Measurements from ENCODE around the gene MAPRE2. TPM values are rescaled to one million over a fixed set of nuclear protein-coding genes. Genes with fewer than 3 reads are reported as not detected.

Gene MAPRE2
- total and polyA plus RNA-seq, 2 of the 13 experiments (the other 11 are each of a cell fraction or from before 2014, with no cell fraction given): 34.5 to 67.9 TPM

GRCh38 chr18:35061804-35062203 is 20.6 kb downstream of the MAPRE2 start:
- ChIA-PET CTCF (ENCODE audit: low intra/inter-chr PET ratio, low total read pairs) (no interaction called here), POLR2A (no interaction called here)
- ATAC-seq: no peak
- no peaks in the 10 kb centered on the region for H3K9me3 ChIP-seq (ENCODE audit: low read length)
- BruUV-seq (replicated peaks): no TSS peak
- H3K9ac ChIP-seq (ENCODE audit: insufficient read depth, low read depth, low read length): no peak overlapping the region
- no peak for DNase-seq (ENCODE audit: low spot score)
- TF ChIP-seq ZNF431 (CRISPR knock-in tag; IDR thresholded peaks at IDR 0.05; ENCODE audit: borderline replicate concordance, low read depth): no peak
- no peak for TF ChIP-seq JDP2 (CRISPR knock-in tag; IDR thresholded peaks at IDR 0.05; ENCODE audit: borderline replicate concordance)
- TF ChIP-seq PPARG (CRISPR knock-in tag; conservative IDR thresholded peaks at IDR 0.05): no peak
- TF ChIP-seq RXRB (CRISPR knock-in tag; IDR thresholded peaks at IDR 0.05; ENCODE audit: borderline replicate concordance): no peak
- TF ChIP-seq ZKSCAN5 (CRISPR knock-in tag; IDR thresholded peaks at IDR 0.05): no peak
- no peak for TF ChIP-seq PREB (CRISPR knock-in tag; IDR thresholded peaks at IDR 0.05)
- no peak for TF ChIP-seq ZBTB2 (CRISPR knock-in tag; IDR thresholded peaks at IDR 0.05; ENCODE audit: low read depth)
- TF ChIP-seq ZNF629 (CRISPR knock-in tag; conservative IDR thresholded peaks at IDR 0.05): no peak
- no peak for TF ChIP-seq MZF1 (CRISPR knock-in tag; IDR thresholded peaks at IDR 0.05; ENCODE audit: borderline replicate concordance)
- no peak for TF ChIP-seq ZNF564 (CRISPR knock-in tag; IDR thresholded peaks at IDR 0.05)
- no peak for TF ChIP-seq ZNF274 (CRISPR knock-in tag; IDR thresholded peaks at IDR 0.05)
- TF ChIP-seq AHR (CRISPR knock-in tag; IDR thresholded peaks at IDR 0.05): no peak
- no peak for TF ChIP-seq NFKB2 (CRISPR knock-in tag; IDR thresholded peaks at IDR 0.05; ENCODE audit: borderline replicate concordance)
- TF ChIP-seq AHDC1 (CRISPR knock-in tag; IDR thresholded peaks at IDR 0.05; ENCODE audit: borderline replicate concordance): no peak
- TF ChIP-seq SKI (IDR thresholded peaks at IDR 0.05; ENCODE audit: partially characterized antibody): no peak
- TF ChIP-seq XRCC5 (optimal IDR thresholded peaks at IDR 0.05; ENCODE audit: low read length): no peak
- TF ChIP-seq ZNF674 (CRISPR knock-in tag; IDR thresholded peaks at IDR 0.05; ENCODE audit: low read depth): no peak
- no peak for TF ChIP-seq ZBTB8A (CRISPR knock-in tag; IDR thresholded peaks at IDR 0.05; ENCODE audit: borderline replicate concordance, low read depth)
- no peak for TF ChIP-seq RBM22 (optimal IDR thresholded peaks at IDR 0.05; ENCODE audit: low read length)
- no peak for FAIRE-seq
- peaks cover 51% of the 10 kb centered on the region for H3K4me1 ChIP-seq (ENCODE audit: insufficient read depth, low read length)
- H3K27me3 ChIP-seq (ENCODE audit: control insufficient read depth in 1 of 2, insufficient read depth in 2 of 2, low read length in 2 of 2): no peaks in the 10 kb centered on the region
- WGBS (ENCODE audit: low lambda C conversion rate): 86% methylated on average over 7 of the region's 7 CpGs
- no peak overlapping the region for H3K4me3 ChIP-seq (replicated peaks in 1 of 3; ENCODE audit: insufficient read depth in 1 of 3, low read depth in 2 of 3, low read length in 3 of 3)
- no peak overlapping the region for H2AFZ ChIP-seq (ENCODE audit: low read length)
- intact Hi-C loops (cut with micrococcal nuclease; ENCODE audit: unreplicated experiment) (no loop called here), in situ Hi-C loops (cut with HindIII; ENCODE audit: extremely low pct_ligation_motif_present, low pct_unique_long_range_greater_than_20kb) (no loop called here)
- H3K4me2 ChIP-seq (ENCODE audit: low read depth, low read length): no peak overlapping the region
- H3K79me2 ChIP-seq (ENCODE audit: insufficient read depth, low read length): peaks cover 57% of the 10 kb centered on the region
- H4K20me1 ChIP-seq (ENCODE audit: insufficient read depth, low read length): no peaks in the 10 kb centered on the region
- H3K36me3 ChIP-seq (replicated peaks in 1 of 2; ENCODE audit: control insufficient read depth in 1 of 2, insufficient read depth in 2 of 2, low read length in 2 of 2): no peaks in the 10 kb centered on the region; a peak in 1 of 5 replicates
- H3K27ac ChIP-seq (ENCODE audit: extremely low read length, insufficient read depth, low read length): no peak overlapping the region

All from HepG2 (cell line).